SJSA1 (cell line): ENCODE results near the gene GJB6. TPM values are rescaled to one million over a fixed set of nuclear protein-coding genes. Genes with fewer than 3 reads are reported as not detected.

ENCODE experiments used
- DNase-seq, 2 experiments: peaks; one replicate each; pipeline ENCODE4 v3.0.0-alpha.2; 2015 to 2020; ENCODE audit warnings: low spot score in 2 of 2, low read depth in 1 of 2
- H3K27ac ChIP-seq: fragments of 250-450 bp; sonication (Bioruptor Pico); 2 replicates; pipeline ENCODE4 v1.5.1; 2020; ENCODE audit warnings: mild to moderate bottlenecking, moderate library complexity
- H3K27me3 ChIP-seq: fragments of 250-450 bp; sonication (Bioruptor Pico); replicated peaks from 2 replicates; pipeline ENCODE4 v1.5.1; 2020; ENCODE audit warnings: mild to moderate bottlenecking, moderate library complexity
- H3K36me3 ChIP-seq: fragments of 250-450 bp; sonication (Bioruptor Pico); 2 replicates; pipeline ENCODE4 v1.5.1; 2020; ENCODE audit warnings: mild to moderate bottlenecking
- H3K4me1 ChIP-seq: fragments of 250-450 bp; sonication (Bioruptor Pico); replicated peaks from 2 replicates; pipeline ENCODE4 v1.6.1; 2021; ENCODE audit warnings: mild to moderate bottlenecking
- H3K4me3 ChIP-seq: fragments of 250-450 bp; sonication (Bioruptor Pico); 2 replicates; pipeline ENCODE4 v1.5.1; 2020; ENCODE audit warnings: mild to moderate bottlenecking
- H3K9me3 ChIP-seq: fragments of 250-450 bp; sonication (Bioruptor Pico); replicated peaks from 2 replicates; pipeline ENCODE4 v1.5.1; 2020; ENCODE audit warnings: mild to moderate bottlenecking
- total RNA-seq: library from RNA; depleted of rRNA; stranded (reverse); fragments of >200 nt; shearing (Covaris generic); gene quantifications from 2 replicates; pipeline ENCODE4 v1.2.3, GENCODE V29; 2014

Gene GJB6
- total RNA-seq, 1 experiment from 2014 or later = not detected

GRCh38 chr13:20206065-20206697, 25.9 kb downstream of the GJB6 start:
- no peak overlapping the region for H3K4me3 ChIP-seq
- no peaks in the 10 kb centered on the region for H3K36me3 ChIP-seq
- no peak for DNase-seq
- H3K27ac ChIP-seq = no peak overlapping the region
- no peaks in the 10 kb centered on the region for H3K9me3 ChIP-seq
- no peaks in the 10 kb centered on the region; the same call in 1 of the 2 replicates for H3K27me3 ChIP-seq
- no peaks in the 10 kb centered on the region for H3K4me1 ChIP-seq

DNA sequence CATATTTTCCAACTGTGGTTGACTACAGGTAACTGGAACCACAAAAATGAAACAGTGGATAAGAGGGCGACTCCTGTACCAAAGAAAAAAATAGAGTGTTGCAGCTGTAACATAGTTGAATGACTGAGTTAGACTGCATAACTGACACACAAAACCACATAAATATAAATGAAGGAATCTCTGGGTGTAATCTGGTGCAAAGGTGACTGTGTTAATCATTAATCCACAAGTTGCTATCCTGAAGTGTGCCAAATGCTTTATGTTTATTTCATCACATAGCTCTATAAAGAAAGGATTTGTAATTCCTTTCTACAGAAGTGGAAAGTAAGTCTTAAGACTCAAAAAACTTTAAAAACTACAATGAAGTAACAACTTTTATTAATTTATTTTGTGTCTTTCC, 33.3 kb downstream of the GJB6 start:
- Histone ChIP-seq H3K4me3 (no peak overlapping the region), H3K4me1 (no peaks in the 10 kb centered on the region), H3K36me3 (no peaks in the 10 kb centered on the region), H3K27me3 (peaks cover 34% of the 10 kb centered on the region), H3K9me3 (no peaks in the 10 kb centered on the region), H3K27ac (no peak overlapping the region)
- DNase-seq = no peak

GRCh38 chr13:20197361-20197834, 34.7 kb downstream of the GJB6 start:
- H3K36me3 ChIP-seq = no peaks in the 10 kb centered on the region
- peak in 1 of 2 experiments; percentile 60 for DNase-seq
- H3K4me3 ChIP-seq = no peak overlapping the region
- H3K9me3 ChIP-seq = no peaks in the 10 kb centered on the region
- peaks cover 46% of the 10 kb centered on the region for H3K27me3 ChIP-seq
- H3K4me1 ChIP-seq = peaks cover 4% of the 10 kb centered on the region
- no peak overlapping the region for H3K27ac ChIP-seq

GRCh38 chr13:20195801-20196200, 36.3 kb downstream of the GJB6 start:
- H3K27me3 ChIP-seq = peaks cover 52% of the 10 kb centered on the region
- no peak for DNase-seq
- peaks cover 7% of the 10 kb centered on the region for H3K4me1 ChIP-seq
- H3K4me3 ChIP-seq = no peak overlapping the region
- H3K9me3 ChIP-seq = no peaks in the 10 kb centered on the region
- no peaks in the 10 kb centered on the region for H3K36me3 ChIP-seq
- H3K27ac ChIP-seq = no peak overlapping the region

DNA sequence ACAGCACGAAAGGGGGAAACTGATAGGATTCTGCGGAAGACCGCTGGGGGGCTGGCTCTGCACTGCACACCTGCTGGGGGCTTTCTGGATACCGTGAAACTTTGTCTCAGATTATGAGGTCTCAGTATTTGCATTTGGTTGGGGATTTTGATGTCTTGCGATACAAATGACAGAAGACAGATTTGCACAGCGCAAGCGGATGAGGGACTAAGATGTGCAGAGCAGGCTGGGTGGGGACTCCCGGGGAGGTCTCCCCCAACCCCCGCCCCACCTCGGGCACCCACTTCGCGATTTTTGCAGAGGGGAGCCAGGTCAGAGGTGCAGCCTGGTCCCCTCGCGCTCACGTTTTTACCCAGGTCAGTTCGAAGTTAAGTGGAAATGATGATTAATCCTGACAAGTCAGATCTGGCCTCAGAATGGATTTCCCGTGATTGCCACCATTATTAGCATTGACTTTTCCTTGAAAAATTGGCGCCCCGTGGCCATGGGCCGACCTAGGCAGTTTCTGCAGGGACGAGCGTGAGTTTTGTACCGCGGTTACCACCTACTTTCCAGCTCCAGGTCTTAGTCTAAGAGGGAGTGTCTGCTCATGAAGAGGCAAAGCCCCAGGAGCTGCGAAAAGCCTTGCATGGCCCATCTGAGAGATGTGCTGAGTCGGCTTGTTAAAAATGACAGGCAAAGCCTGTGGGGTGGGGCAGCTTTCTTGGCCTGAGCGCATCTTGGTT, 38.0 kb downstream of the GJB6 start:
- Histone ChIP-seq H3K27ac (no peak overlapping the region), H3K4me1 (peaks cover 15% of the 10 kb centered on the region), H3K36me3 (no peaks in the 10 kb centered on the region), H3K27me3 (peaks cover 52% of the 10 kb centered on the region), H3K9me3 (no peaks in the 10 kb centered on the region), H3K4me3 (no peak overlapping the region)
- no peak for DNase-seq

DNA sequence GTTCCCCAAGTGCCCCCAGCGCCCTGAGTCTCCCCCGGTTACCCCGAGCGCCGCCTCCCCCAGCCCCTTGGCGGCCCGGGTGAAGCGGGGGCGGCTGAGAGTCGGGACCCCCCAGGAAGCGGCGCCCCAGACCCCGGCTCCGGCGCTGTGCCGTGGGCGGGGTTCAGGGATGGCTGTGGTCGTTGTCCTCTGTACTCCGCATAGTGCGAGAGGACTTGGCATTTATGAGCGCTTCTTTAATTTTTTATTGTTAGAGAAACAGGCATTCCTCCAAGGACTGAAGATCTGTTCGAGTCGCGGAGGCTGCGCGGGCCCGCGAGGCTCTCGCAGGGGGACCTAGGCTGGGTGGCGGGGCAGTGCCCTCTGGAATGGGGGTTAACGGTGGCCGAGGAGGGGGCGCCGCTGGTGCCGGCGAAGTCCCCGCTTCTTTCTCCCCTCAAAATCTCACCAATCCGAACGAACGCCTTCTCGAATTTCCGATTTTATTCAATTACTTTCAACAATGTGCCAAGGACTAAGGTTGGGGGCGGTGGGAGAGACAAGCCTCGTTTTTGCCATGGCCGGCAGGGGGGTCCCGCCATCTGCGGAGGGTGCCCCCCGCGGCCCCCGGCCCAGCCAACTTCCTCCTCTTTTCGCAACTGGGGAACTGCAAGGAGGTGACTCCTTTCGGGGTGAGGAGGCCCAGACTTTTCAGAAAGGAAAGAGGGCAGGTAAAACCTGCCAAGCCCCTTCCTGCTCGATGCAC, 38.8 kb downstream of the GJB6 start:
- no peak for DNase-seq
- Histone ChIP-seq H3K4me3 (no peak overlapping the region), H3K27ac (no peak overlapping the region), H3K4me1 (peaks cover 15% of the 10 kb centered on the region), H3K9me3 (no peaks in the 10 kb centered on the region), H3K27me3 (peaks cover 52% of the 10 kb centered on the region), H3K36me3 (no peaks in the 10 kb centered on the region)

DNA sequence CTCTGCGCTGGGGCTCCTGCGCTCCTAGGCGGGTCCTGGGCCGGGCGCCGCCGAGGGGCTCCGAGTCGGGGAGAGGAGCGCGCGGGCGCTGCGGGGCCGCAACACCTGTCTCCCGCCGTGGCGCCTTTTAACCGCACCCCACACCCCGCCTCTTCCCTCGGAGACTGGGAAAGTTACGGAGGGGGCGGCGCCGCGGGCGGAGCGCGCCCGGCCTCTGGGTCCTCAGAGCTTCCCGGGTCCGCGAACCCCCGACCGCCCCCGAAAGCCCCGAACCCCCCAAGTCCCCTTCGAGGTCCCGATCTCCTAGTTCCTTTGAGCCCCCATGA, 39.3 kb downstream of the GJB6 start, which contains the start of gene GJB2:
Gene GJB2, minus strand, starts transcription at position 103 of the 326 bp plus-strand sequence. CDS start 3,357 bp downstream, outside the sequence.
- Histone ChIP-seq H3K27me3 (peaks cover 52% of the 10 kb centered on the region), H3K36me3 (no peaks in the 10 kb centered on the region), H3K4me1 (peaks cover 15% of the 10 kb centered on the region), H3K4me3 (no peak within 1 kb of the TSS), H3K9me3 (no peaks in the 10 kb centered on the region), H3K27ac (no peak within 1 kb of the TSS)
- DNase-seq = no peak

DNA sequence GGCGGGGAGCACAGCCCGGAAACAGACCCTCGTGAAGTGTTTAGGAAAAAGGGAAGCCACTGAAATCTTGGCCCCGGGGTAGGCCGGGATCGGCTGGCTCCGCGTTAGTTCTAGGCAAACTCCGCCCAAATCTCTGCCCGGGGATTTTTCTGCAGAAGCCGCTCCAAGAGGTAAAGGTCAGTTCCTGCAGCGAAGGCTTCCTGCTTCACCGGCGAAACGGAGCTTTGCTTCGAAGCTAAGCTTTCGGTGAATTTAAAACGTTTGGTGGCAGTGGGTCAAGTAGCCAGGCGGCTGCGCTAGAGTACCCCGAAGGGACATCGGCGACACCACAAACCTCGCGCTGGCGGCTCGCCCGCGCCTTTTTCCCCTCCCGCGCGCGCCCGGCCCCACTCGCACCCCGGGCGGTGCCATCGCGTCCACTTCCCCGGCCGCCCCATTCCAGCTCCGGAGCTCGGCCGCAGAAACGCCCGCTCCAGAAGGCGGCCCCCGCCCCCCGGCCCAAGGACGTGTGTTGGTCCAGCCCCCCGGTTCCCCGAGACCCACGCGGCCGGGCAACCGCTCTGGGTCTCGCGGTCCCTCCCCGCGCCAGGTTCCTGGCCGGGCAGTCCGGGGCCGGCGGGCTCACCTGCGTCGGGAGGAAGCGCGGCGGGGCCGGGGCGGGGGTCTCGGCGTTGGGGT, 39.8 kb downstream of the GJB6 start:
- Histone ChIP-seq H3K4me1 (peaks cover 15% of the 10 kb centered on the region), H3K36me3 (no peaks in the 10 kb centered on the region), H3K4me3 (no peak overlapping the region), H3K9me3 (no peaks in the 10 kb centered on the region), H3K27me3 (peaks cover 52% of the 10 kb centered on the region), H3K27ac (no peak overlapping the region)
- no peak for DNase-seq

GRCh38 chr13:20191311-20192157, 40.6 kb downstream of the GJB6 start:
- H3K4me3 ChIP-seq = no peak overlapping the region
- peaks cover 15% of the 10 kb centered on the region for H3K4me1 ChIP-seq

DNA sequence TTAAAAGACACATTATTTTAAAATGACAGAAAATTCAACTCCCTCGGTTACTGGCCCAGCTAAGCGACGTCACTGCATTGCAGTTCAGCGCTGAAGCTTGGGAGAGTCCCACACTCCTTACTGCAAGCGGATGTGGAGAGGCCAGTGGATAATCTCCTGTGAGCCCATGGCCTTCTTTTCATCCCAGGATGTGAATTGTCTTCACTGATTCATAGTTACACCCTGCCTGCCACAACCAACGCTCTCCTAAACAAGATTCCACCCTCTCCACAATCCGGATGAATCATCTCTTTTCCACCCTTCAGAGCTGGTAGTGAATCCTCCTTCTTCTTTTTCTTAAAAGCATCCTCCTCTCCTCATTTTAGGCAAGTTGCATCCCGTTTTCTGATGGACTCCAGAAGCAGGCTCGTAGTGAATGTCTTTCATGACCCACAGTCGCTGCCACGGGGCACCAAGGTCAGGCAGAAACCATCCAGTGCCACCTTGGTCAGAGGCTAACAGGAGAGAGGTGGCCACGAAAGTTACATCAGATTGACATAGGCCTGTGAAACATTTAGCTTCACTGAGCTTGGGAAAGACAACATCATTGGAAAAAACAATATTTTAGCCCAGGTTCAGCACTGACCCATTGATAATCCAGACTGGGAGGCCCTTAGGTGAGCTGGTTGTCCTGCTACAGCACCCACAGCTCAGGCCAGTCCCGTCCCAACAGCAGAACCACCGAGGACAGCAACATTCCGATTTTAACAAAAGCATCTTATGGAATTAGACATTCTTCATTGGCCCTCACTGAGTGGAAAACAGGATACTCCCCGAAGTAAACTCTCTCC, 41.4 kb downstream of the GJB6 start:
- H3K27ac ChIP-seq = peak overlapping the region; percentile 3; the same call in 1 of the 2 replicates
- peaks cover 37% of the 10 kb centered on the region for H3K27me3 ChIP-seq
- no peaks in the 10 kb centered on the region for H3K9me3 ChIP-seq
- H3K4me1 ChIP-seq = peaks cover 15% of the 10 kb centered on the region
- no peak overlapping the region for H3K4me3 ChIP-seq
- no peaks in the 10 kb centered on the region for H3K36me3 ChIP-seq
- peak; percentile 47 to 65 for DNase-seq

More at GRCh38 chr13:20191311-20192157, 40.6 kb downstream of the GJB6 start:
- no peak for DNase-seq
- Histone ChIP-seq H3K9me3 (no peaks in the 10 kb centered on the region), H3K27ac (no peak overlapping the region), H3K27me3 (peaks cover 46% of the 10 kb centered on the region), H3K36me3 (no peaks in the 10 kb centered on the region)

DNA sequence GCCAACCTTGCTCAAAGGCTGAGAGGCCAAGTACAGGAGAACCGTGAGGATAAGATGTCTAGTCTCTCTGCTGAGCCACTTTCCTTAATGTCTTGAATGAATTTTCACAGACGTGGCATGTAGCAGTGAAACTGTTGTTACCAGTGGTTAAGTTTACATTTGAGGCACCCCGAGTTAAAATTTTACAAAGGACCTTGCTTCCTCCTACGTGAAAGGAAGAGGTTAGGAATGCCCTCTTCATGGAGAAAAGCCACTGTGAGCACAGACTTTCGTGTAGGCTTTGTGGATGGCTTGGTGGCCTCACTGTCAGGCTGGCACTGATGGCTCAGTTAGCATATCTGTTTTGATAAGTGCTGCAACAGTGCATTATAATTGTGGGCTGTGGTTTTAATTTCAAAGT, 42.0 kb downstream of the GJB6 start:
- no peaks in the 10 kb centered on the region for H3K9me3 ChIP-seq
- peaks cover 15% of the 10 kb centered on the region for H3K4me1 ChIP-seq
- DNase-seq = no peak
- H3K4me3 ChIP-seq = no peak overlapping the region
- no peaks in the 10 kb centered on the region for H3K36me3 ChIP-seq
- peaks cover 31% of the 10 kb centered on the region for H3K27me3 ChIP-seq
- peak overlapping the region; percentile 3; the same call in 1 of the 2 replicates for H3K27ac ChIP-seq
